ENCODE data around the gene KIF5A. TPM values are rescaled to one million over a fixed set of nuclear protein-coding genes. Genes with fewer than 3 reads are reported as not detected.

KIF5A gene
- total and polyA plus RNA-seq, 7 donors = 0.01 to 0.21 (median 0.09) TPM; not detected in 1

DNA sequence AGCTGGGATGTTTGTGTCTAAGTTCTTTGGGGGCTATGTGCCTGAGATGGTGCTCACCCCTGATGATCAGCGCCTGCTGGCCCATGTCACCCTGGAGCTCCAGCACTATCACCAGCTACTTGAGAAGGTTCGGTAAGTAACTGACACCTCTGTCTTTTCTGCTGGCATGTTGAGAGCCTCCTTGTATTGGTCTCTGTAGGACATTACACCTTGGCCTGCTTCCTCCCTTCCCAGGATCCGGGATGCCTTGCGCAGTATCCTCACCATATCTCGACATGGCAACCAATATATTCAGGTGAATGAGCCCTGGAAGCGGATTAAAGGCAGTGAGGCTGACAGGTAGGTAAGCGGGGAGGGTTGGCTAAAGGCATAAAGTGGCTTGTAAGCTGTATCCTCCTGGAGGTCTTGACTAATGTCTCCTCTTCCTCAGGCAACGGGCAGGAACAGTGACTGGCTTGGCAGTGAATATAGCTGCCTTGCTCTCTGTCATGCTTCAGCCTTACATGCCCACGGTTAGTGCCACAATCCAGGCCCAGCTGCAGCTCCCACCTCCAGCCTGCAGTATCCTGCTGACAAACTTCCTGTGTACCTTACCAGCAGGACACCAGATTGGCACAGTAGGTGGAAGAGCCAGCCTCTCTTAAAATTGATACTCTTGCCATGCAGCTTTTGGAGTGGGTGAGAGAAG, 35.0 kb upstream of the KIF5A start:
- intact Hi-C loops (cut with DNase I) = no loop called here
- TF ChIP-seq, protein P1, sequence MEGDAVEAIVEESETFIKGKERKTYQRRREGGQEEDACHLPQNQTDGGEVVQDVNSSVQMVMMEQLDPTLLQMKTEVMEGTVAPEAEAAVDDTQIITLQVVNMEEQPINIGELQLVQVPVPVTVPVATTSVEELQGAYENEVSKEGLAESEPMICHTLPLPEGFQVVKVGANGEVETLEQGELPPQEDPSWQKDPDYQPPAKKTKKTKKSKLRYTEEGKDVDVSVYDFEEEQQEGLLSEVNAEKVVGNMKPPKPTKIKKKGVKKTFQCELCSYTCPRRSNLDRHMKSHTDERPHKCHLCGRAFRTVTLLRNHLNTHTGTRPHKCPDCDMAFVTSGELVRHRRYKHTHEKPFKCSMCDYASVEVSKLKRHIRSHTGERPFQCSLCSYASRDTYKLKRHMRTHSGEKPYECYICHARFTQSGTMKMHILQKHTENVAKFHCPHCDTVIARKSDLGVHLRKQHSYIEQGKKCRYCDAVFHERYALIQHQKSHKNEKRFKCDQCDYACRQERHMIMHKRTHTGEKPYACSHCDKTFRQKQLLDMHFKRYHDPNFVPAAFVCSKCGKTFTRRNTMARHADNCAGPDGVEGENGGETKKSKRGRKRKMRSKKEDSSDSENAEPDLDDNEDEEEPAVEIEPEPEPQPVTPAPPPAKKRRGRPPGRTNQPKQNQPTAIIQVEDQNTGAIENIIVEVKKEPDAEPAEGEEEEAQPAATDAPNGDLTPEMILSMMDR (IDR thresholded peaks at IDR 0.05) = no peak
- WGBS, 3 donors = 74 to 86% (median 74%) methylated on average over 9 of the region's 9 CpGs
- peaks cover 25% of the 10 kb centered on the region for H3K4me1 ChIP-seq
- no peaks in the 10 kb centered on the region for H3K27me3 ChIP-seq (ENCODE audit: insufficient read depth in 3 of 3, low read length in 2 of 3)
- ATAC-seq (no peak), DNase-seq (no peak)
- peak overlapping the region; percentile 46 for H3K27ac ChIP-seq
- H3K9me3 ChIP-seq = no peaks in the 10 kb centered on the region
- peaks cover 16 to 83% of the 10 kb centered on the region in 2 donors for H3K36me3 ChIP-seq (ENCODE audit: insufficient read depth in 1 of 2, low read depth in 1 of 2)
- no peak overlapping the region for H3K4me3 ChIP-seq

DNA sequence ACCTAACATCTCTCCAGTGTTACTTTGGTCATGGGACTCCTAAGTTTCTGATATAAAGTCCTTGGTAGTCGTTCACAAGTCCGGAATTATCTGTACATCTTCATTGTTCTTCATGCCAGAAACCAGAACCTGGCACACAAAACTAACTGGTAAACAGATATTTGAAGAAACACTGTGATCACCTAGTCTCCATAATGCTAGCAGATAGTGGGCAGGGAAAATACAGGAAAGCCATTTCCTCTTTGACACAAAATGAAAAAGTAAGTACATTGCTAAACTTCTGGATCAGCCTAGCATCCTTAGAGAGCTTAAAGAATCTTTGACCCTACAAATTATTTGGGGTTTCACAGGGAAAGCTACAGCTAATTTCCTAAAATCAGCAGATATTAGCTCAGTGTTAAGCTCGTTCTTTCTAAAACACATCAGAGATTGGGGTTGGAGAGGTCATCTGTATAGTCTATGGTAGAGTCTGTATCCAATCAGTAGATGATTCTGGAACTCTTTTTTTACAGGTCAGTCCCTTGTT, 34.4 kb upstream of the KIF5A start:
- TF ChIP-seq, protein P1 (IDR thresholded peaks at IDR 0.05) = no peak
- no peaks in the 10 kb centered on the region for H3K27me3 ChIP-seq (ENCODE audit: insufficient read depth in 3 of 3, low read length in 2 of 3)
- ATAC-seq (no peak), DNase-seq (no peak)
- no peak overlapping the region for H3K4me3 ChIP-seq
- 58 to 77% (median 68%) methylated on average over 3 of the region's 3 CpGs for WGBS, 3 donors
- H3K4me1 ChIP-seq = peaks cover 25% of the 10 kb centered on the region
- no peaks in the 10 kb centered on the region for H3K9me3 ChIP-seq
- intact Hi-C loops (cut with DNase I) = no loop called here
- peak overlapping the region; percentile 46 for H3K27ac ChIP-seq
- H3K36me3 ChIP-seq (ENCODE audit: insufficient read depth in 1 of 2, low read depth in 1 of 2) = peaks cover 15 to 77% of the 10 kb centered on the region in 2 donors

DNA sequence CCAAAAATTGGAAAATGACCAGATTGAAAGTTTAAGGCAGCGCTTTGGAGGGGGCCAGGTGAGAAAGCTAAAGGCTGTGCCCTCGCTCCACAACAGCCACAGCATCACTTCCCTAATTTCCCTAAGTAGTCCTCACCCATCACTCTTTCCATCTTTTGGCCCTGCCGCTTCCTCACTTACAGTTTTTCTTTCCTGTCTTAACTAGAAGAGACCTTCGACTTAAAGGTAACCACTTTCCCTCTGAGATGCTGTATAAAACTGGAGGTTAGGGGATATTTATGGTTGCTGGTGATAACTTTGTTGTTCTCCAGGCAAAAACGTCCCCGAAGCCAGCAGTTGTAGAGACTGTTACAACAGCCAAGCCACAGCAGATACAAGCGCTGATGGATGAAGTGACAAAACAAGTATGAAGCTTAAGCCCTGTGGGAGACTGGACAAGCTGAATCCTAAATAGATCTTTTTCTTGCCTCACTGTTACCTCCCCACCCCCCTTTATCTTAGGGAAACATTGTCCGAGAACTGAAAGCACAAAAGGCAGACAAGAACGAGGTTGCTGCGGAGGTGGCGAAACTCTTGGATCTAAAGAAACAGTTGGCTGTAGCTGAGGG, 33.8 kb upstream of the KIF5A start:
- no peak for DNase-seq
- Histone ChIP-seq H3K4me1 (peaks cover 28% of the 10 kb centered on the region), H3K27me3 (ENCODE audit: insufficient read depth in 3 of 3, low read length in 2 of 3) (no peaks in the 10 kb centered on the region), H3K36me3 (ENCODE audit: insufficient read depth in 1 of 2, low read depth in 1 of 2) (peaks cover 15 to 71% of the 10 kb centered on the region in 2 donors), H3K9me3 (no peaks in the 10 kb centered on the region), H3K27ac (peak overlapping the region; percentile 100), H3K4me3 (no peak overlapping the region)
- ATAC-seq = no peak
- TF ChIP-seq, protein P1 (IDR thresholded peaks at IDR 0.05) = no peak
- 76 to 86% (median 79%) methylated on average over 11 of the region's 11 CpGs for WGBS, 3 donors
- intact Hi-C loops (cut with DNase I) = no loop called here

DNA sequence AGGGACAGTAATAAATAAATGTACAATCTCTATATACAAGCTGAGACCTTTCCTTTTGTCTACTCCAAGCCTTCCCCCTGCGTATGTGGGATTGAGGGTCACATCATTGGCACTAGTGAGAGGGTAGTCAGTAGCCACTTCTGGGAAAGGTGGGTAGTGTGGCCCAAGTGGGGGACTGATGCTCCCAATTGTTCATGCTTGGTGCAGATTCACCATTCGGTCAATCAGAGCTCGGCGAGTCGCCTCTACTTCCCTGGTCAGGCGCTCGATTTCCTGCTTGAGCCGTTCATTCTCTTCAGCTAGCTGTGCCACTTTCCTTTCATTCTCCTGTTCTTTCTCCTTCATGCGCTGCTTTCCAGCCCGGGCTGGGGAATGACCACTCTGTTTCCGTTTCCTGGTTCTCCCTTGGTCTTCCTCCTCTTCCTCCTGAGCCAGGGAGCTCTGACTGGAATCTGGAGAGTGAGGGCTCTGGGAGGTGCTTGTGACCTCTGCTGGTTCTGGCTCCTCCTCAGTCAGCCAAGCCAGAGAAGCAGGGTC, 33.2 kb upstream of the KIF5A start:
- peaks cover 35% of the 10 kb centered on the region for H3K4me1 ChIP-seq
- peaks cover 15 to 64% of the 10 kb centered on the region in 2 donors for H3K36me3 ChIP-seq (ENCODE audit: insufficient read depth in 1 of 2, low read depth in 1 of 2)
- DNase-seq (no peak), ATAC-seq (no peak)
- no peak overlapping the region for H3K4me3 ChIP-seq
- intact Hi-C loops (cut with DNase I) = no loop called here
- H3K9me3 ChIP-seq = no peaks in the 10 kb centered on the region
- TF ChIP-seq, protein P1 (IDR thresholded peaks at IDR 0.05) = no peak
- no peaks in the 10 kb centered on the region for H3K27me3 ChIP-seq (ENCODE audit: insufficient read depth in 3 of 3, low read length in 2 of 3)
- WGBS, 3 donors = 81 to 85% (median 82%) methylated on average over 11 of the region's 11 CpGs
- H3K27ac ChIP-seq = peak overlapping the region; percentile 100
